LNCAP (cell line): Measurements from ENCODE around the gene NKX6-2.

Source experiments
- TF ChIP-seq, protein P1 (sequence below): fragments of 450-650 bp; IDR thresholded peaks from 2 replicates; pipeline ENCODE4 v1.5.1; 2017; ENCODE audit warnings: mild to moderate bottlenecking

NKX6-2 gene

DNA sequence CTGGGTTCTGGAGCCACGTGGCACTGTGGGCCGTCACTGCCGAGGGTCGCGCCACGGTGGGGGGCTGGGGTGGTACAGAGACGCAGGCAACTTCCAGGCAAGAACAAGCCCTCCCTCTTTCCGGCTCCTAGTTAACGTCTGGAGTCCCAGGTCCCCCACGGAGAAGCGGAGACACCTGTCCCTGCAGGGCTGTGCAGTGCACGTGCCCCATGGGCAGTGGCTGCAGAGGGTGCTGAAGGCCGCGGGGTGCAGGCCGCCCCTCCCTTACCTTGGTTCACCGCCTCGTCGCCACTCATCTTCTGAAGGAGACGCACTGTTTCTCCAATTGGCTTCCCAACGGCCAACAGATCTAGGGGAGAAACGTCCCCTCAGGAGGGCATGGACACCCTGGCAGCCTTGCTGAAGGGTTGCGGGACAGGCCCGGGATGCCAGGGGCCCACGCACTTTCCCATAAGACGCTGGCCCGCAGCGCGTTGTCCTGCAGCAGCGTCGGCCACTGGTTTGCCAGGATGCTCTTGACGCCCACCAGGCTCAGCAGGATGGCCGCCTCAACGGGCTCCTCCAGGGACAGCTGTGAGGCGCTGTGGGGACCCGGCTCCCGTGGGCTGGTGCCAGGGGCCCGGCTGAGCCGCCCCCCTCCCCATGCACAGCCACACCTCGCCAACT is 24.3 kb upstream of the NKX6-2 start:
- TF ChIP-seq, protein P1, sequence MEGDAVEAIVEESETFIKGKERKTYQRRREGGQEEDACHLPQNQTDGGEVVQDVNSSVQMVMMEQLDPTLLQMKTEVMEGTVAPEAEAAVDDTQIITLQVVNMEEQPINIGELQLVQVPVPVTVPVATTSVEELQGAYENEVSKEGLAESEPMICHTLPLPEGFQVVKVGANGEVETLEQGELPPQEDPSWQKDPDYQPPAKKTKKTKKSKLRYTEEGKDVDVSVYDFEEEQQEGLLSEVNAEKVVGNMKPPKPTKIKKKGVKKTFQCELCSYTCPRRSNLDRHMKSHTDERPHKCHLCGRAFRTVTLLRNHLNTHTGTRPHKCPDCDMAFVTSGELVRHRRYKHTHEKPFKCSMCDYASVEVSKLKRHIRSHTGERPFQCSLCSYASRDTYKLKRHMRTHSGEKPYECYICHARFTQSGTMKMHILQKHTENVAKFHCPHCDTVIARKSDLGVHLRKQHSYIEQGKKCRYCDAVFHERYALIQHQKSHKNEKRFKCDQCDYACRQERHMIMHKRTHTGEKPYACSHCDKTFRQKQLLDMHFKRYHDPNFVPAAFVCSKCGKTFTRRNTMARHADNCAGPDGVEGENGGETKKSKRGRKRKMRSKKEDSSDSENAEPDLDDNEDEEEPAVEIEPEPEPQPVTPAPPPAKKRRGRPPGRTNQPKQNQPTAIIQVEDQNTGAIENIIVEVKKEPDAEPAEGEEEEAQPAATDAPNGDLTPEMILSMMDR: no peak

DNA sequence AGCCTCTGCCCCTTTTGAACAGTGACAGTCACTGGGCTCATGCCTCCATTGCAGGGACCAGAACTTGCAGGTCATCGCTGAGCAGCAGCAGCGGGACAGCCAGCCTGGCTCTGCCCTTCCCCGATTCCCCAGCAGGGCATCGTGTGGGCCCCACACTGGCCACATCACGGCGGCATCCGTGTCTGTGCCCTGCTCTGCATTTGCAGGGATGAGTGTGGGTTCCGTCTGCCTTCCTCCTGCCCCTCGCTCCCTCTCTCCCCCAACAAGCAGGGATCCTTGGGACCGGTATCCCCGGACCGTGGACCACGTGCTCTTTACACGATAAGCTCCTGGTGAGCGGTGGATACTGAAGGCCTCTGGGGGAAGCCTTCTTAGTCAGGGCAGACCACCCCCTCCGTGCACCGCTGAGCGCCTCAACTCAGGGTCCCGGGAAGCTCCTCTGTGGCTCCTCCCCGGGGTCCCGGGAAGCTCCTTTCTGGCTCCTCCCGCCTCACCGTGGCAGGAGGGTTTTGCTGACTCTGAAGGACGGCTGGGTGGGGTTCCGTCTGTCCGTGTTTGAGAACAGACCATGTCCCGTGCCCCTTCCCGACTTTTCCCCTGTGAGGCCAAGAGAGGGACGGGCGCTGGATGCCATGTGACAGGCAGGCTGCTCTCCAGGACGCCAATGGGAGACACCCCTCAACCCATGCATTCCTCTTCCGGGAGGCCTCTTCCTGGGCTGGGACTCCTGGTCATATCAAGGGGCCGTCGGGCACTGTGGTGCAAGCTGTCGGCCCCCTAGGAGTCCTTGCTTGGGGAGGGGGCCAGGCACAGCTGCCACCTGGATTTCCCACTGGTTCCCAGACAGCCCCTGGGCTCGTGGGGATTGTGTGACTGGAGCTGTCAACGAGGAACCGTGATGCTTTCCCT is 23.5 kb upstream of the NKX6-2 start:
- TF ChIP-seq, protein P1: no peak

DNA sequence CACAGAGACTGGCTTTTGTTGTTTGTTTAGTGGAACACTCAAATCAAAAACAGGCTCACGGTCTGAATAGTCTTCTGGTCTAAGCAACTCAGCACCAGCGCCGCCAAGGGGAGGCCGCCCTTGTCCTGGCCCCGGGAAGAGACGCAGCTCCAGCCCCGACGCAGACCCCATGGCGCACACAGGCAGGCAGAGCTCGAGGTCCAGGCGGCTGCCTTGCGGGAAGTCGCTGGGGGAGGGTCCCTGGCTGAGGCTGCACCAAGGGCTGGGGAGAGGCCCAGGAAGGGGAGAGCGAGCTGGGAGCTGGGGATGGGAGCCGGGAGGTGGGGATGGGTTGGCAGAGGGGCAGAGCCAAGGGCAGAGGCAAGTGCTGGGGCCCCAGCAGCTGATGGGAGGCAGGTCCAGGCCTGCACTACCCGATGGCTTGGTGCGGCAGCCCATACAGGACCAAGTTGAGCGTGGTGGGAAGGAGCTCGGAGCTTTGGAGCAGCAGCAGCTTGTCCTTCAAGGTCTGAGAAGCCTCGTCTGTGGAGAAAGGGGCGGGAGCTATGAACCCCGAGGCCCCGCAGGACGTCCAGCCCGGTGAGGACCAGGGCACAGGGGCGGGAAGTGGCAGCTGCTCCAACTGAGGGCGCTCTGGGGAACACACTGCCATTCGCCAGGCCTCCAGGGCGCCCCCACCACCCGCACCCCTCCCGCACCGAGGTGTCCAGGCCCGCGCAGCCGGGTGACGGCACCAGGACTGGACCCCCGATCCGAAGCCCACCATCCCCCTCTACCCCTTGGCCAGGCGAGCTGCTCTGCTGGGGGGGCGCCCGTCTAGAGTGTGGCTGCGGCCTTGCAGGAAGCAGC is 22.7 kb upstream of the NKX6-2 start:
- TF ChIP-seq, protein P1: no peak

DNA sequence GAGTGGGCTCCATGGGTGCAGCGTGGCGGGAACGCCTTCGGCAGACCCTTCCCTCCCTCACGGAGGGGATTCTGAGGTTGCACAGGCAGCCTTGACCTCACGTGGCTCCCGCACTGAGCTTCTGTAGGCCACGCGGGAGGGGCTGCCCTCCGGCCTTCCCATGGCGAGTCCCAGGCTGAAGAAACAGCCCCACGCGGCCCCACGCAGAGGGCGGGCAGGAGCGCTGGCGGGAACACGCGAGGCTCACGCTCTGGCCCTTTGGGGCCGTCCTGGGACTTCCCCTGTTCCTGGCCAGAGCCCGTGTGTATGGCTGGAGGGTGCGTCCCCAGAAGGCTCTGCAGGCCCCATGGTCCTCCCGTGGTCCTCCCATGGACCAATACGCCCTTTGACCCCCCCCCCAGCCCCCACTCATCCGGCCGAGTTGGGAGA is 21.7 kb upstream of the NKX6-2 start:
- TF ChIP-seq, protein P1: no peak

DNA sequence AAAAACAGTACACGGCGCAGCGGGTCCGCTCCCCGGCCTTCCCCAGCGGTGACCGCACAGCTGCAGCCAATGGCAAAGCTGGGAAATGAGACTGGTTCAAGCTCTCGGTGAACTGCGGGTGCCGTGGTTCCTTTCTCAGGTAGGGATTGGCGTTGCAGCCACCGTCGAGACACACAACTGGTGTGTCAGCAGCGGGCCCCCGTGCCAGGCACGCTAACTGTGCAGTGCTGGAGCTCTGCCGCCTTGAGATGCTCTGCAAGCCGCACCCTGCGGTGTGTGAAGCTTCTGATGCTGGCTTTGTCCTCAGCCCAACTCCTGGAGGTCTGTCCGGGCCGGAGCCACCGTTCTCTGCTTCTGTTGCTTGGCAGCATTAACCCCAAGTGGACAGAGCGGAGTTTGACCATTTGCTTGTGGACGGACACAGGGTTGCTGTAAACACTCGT is 20.6 kb upstream of the NKX6-2 start:
- TF ChIP-seq, protein P1: no peak

DNA sequence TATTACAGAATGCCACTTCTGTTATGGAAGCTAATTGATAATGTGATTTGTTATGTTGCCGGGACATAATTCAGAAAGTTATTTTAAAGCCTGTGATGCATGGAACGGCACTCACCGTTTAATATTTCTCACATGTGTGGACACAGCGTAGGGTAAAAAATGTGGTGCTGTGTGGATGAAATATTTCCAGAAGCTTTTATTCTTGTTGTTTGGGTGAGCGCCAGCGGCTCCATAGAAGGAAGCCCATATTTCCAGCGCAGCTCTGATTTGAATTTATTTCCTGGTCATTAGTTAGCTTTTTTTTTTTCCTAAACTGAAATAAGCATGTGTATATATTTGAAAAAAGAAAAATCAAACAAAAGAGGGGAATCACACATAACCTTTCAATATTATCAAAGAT is 20.2 kb upstream of the NKX6-2 start:
- TF ChIP-seq, protein P1: no peak

DNA sequence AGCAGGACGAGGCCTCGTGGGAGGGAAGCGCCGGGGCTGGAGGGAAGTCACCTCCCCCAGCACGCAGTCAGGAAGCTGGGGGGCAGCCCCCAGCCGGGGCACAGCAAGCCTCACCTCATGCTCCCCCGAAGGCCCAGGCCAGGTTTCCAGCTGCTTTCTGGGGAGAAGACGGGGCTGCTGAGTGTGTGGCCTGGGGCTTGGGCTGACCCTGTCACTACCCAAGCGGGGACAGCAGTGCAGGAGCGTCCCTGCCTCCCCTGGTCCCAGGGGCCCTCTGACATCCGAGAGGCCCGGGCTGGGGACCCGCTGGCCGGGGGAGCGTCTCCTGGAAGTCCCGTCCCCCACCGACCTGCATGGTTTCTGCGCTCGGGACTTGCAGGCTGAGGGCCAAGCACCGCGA is 19.7 kb upstream of the NKX6-2 start:
- TF ChIP-seq, protein P1: no peak
